ENCODE measurements around the gene PROK2.

GRCh38 chr3:71754610-71755253 lies 30.2 kb downstream of the PROK2 start:
- no peak for TF ChIP-seq CTCF (conservative IDR thresholded peaks at IDR 0.05; ENCODE audit: low read length)
- no peak for TF ChIP-seq EZH2phosphoT487 (IDR thresholded peaks at IDR 0.05; ENCODE audit: borderline replicate concordance)
